Bronchial epithelial cell (primary cell): ENCODE measurements around the gene RAD51B. TPM values are rescaled to one million over a fixed set of nuclear protein-coding genes. Genes with fewer than 3 reads are reported as not detected.

Experiments used
- DNase-seq: peaks from one replicate; pipeline ENCODE4 v3.0.0-alpha.2; 2010; ENCODE audit warnings: low read depth
- FAIRE-seq: peaks from 2 replicates; lab custom pipeline; 2011; peaks lifted over from hg19 to GRCh38; lab: Jason Lieb, UNC
- H3K27me3 ChIP-seq: 2 replicates; pipeline ENCODE4 v1.5.1; 2011; ENCODE audit warnings: low read length; ENCODE audit not compliant: control insufficient read depth, insufficient read depth
- H3K36me3 ChIP-seq: 2 replicates; pipeline ENCODE4 v1.5.1; 2011; ENCODE audit warnings: low read length; ENCODE audit not compliant: control insufficient read depth, insufficient read depth
- H3K4me3 ChIP-seq: 2 replicates; pipeline ENCODE4 v1.5.1; 2011; ENCODE audit warnings: mild to moderate bottlenecking, low read depth, low read length, control low read depth
- CTCF ChIP-seq: IDR thresholded peaks from 2 replicates; pipeline ENCODE4 v1.5.1; 2011; ENCODE audit warnings: mild to moderate bottlenecking, moderate library complexity, low read length, control low read depth, inconsistent platforms; ENCODE audit not compliant: insufficient read depth, severe bottlenecking
- total RNA-seq: library from RNA; depleted of rRNA; stranded (reverse); fragments of >200 nt; gene quantifications from 2 replicates; pipeline ENCODE4 v1.2.1, GENCODE V29; 2014

The RAD51B gene
- total RNA-seq, 1 donor from 2014 or later, result 12.1 TPM

GRCh38 chr14:68580096-68580645, 760.6 kb downstream of the RAD51B start:
- TF ChIP-seq CTCF, result no peak
- FAIRE-seq (no peak), DNase-seq (no peak)
- Histone ChIP-seq H3K36me3 (no peaks in the 10 kb centered on the region), H3K4me3 (no peak overlapping the region), H3K27me3 (no peaks in the 10 kb centered on the region)

- Histone ChIP-seq H3K27me3 (no peaks in the 10 kb centered on the region), H3K4me3 (no peak overlapping the region), H3K36me3 (no peaks in the 10 kb centered on the region)
- TF ChIP-seq CTCF, result no peak
- no peak for DNase-seq
- no peak for FAIRE-seq
Measured at GRCh38 chr14:68580671-68581070, 761.1 kb downstream of the RAD51B start.

DNA sequence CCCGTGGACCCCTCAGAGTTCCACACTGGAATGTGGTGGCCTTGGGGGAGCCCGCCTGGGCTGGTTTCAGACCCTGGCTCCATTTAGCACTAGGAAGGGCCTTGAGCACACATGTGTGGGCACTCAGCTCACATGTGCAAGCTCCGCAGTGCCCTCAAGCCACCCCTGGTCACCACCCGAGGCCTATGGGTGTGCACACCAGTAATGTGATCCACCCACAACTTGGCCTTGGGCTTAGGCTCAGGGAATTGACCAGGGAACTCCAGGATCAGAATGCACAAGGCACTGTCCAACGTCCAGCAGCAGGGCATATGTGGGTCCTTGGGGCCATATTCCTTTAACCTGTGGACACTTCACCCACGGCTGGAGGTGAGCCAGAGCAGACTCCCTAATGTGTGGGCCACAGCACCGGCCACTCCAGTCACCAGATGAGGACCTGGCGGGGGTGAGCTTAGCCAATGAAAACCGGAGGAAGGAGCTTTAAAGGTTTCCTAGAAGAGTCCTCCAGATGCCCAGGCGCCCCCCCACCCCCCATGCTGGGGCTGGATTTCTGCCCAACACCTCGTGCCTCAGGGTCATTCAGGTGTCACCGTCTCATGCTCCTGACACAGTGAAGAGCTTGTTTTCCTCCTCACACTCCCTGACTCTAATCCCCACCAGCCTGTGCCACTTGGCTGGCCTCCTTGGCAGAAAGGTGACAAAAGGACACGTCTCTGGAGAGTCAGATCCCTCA, 764.1 kb downstream of the RAD51B start:
- Histone ChIP-seq H3K4me3 (no peak overlapping the region), H3K27me3 (no peaks in the 10 kb centered on the region), H3K36me3 (no peaks in the 10 kb centered on the region)
- TF ChIP-seq CTCF, result no peak
- FAIRE-seq (no peak), DNase-seq (no peak)

- Histone ChIP-seq H3K36me3 (no peaks in the 10 kb centered on the region), H3K4me3 (no peak overlapping the region), H3K27me3 (no peaks in the 10 kb centered on the region)
- DNase-seq, result peak; percentile 59
- FAIRE-seq, result no peak
- TF ChIP-seq CTCF, result no peak
Measured at GRCh38 chr14:68584786-68585185, 765.2 kb downstream of the RAD51B start.

DNA sequence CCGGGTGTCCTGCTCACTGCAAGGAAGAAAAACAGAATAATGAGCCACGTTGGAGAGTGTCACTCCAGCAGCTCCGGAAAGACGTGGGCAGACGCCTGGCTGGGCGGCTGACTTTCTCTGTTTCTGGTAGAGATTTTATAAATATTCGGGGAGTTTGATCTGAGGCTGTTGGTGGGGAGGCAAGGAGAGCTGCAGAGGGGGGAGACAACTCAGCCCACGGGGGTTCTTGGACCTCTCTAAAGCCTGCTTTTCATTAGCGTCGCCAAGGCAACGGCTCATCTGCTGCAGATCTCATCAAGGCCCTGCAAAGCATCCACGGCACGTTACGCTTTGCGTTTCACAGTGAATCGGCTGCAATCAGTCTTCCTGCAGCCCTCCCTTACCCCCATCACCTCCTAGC, 766.1 kb downstream of the RAD51B start:
- no peak for TF ChIP-seq CTCF
- no peak for FAIRE-seq
- no peak for DNase-seq

More for the DNA sequence above, 766.1 kb downstream of the RAD51B start:
- H3K27me3 ChIP-seq, result no peaks in the 10 kb centered on the region
- no peak overlapping the region for H3K4me3 ChIP-seq
- no peaks in the 10 kb centered on the region for H3K36me3 ChIP-seq
